ENCODE results near the gene NAB2.

- TF ChIP-seq, protein P1, sequence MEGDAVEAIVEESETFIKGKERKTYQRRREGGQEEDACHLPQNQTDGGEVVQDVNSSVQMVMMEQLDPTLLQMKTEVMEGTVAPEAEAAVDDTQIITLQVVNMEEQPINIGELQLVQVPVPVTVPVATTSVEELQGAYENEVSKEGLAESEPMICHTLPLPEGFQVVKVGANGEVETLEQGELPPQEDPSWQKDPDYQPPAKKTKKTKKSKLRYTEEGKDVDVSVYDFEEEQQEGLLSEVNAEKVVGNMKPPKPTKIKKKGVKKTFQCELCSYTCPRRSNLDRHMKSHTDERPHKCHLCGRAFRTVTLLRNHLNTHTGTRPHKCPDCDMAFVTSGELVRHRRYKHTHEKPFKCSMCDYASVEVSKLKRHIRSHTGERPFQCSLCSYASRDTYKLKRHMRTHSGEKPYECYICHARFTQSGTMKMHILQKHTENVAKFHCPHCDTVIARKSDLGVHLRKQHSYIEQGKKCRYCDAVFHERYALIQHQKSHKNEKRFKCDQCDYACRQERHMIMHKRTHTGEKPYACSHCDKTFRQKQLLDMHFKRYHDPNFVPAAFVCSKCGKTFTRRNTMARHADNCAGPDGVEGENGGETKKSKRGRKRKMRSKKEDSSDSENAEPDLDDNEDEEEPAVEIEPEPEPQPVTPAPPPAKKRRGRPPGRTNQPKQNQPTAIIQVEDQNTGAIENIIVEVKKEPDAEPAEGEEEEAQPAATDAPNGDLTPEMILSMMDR (IDR thresholded peaks at IDR 0.05; ENCODE audit: control extremely low read depth in 1 of 3, insufficient read depth in 1 of 3, low read depth in 1 of 3, low read length in 3 of 3): peak in 2 of 3 experiments; percentile 7 to 20; a peak in 2 of 4 replicates
- TF ChIP-seq GABPA (IDR thresholded peaks at IDR 0.05; ENCODE audit: borderline replicate concordance, insufficient read depth, low read length): no peak
- TF ChIP-seq SAP30 (IDR thresholded peaks at IDR 0.05; ENCODE audit: insufficient read depth, insufficient replicate concordance, low read length): no peak
- TF ChIP-seq EZH2 (IDR thresholded peaks at IDR 0.05; ENCODE audit: low read depth, low read length, severe bottlenecking): no peak
- no peak for TF ChIP-seq TAF1 (IDR thresholded peaks at IDR 0.05; ENCODE audit: low read depth, low read length)
- TF ChIP-seq CHD1 (IDR thresholded peaks at IDR 0.05; ENCODE audit: low read depth, low read length): no peak
- no peak for TF ChIP-seq CHD2 (IDR thresholded peaks at IDR 0.05; ENCODE audit: low read length)
- TF ChIP-seq, protein P2, sequence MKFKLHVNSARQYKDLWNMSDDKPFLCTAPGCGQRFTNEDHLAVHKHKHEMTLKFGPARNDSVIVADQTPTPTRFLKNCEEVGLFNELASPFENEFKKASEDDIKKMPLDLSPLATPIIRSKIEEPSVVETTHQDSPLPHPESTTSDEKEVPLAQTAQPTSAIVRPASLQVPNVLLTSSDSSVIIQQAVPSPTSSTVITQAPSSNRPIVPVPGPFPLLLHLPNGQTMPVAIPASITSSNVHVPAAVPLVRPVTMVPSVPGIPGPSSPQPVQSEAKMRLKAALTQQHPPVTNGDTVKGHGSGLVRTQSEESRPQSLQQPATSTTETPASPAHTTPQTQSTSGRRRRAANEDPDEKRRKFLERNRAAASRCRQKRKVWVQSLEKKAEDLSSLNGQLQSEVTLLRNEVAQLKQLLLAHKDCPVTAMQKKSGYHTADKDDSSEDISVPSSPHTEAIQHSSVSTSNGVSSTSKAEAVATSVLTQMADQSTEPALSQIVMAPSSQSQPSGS (IDR thresholded peaks at IDR 0.05; ENCODE audit: low read length): no peak
- no peak for TF ChIP-seq SIN3A (conservative IDR thresholded peaks at IDR 0.05 in 1 of 2, IDR thresholded peaks at IDR 0.05 in 1 of 2; ENCODE audit: low read depth in 1 of 2, low read length in 2 of 2)
Observed at GRCh38 chr12:57048423-57049118, 40.3 kb upstream of the NAB2 start.
